GM12872 (cell line): ENCODE measurements around the gene OR5K3.

Experiments
- TF ChIP-seq, protein P1 (sequence below): IDR thresholded peaks from 3 replicates; pipeline ENCODE4 v1.5.1; 2011; ENCODE audit warnings: low read depth, mild to moderate bottlenecking, low read length, moderate library complexity; ENCODE audit not compliant: insufficient read depth

Gene OR5K3

DNA sequence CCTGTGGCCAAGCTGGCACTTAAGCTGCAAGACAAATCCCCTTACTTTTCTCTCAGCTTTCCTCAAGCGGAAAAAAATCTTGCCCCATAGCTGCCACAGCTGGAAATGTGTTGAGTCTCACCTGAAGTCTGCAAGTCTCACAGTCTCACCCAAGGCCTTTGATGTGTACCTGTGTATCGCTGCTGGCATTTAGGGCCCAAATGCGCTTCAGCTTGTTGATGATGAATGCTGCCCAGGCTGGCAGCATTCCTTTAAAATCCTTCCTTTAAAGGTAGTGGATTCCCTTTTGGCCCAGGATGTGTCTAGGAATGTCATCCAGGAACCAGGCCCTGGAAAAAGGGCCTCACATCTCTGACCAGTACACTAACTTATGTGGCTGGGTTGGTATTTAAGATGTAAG lies 29.8 kb upstream of the OR5K3 start:
- TF ChIP-seq, protein P1, sequence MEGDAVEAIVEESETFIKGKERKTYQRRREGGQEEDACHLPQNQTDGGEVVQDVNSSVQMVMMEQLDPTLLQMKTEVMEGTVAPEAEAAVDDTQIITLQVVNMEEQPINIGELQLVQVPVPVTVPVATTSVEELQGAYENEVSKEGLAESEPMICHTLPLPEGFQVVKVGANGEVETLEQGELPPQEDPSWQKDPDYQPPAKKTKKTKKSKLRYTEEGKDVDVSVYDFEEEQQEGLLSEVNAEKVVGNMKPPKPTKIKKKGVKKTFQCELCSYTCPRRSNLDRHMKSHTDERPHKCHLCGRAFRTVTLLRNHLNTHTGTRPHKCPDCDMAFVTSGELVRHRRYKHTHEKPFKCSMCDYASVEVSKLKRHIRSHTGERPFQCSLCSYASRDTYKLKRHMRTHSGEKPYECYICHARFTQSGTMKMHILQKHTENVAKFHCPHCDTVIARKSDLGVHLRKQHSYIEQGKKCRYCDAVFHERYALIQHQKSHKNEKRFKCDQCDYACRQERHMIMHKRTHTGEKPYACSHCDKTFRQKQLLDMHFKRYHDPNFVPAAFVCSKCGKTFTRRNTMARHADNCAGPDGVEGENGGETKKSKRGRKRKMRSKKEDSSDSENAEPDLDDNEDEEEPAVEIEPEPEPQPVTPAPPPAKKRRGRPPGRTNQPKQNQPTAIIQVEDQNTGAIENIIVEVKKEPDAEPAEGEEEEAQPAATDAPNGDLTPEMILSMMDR, result no peak

DNA sequence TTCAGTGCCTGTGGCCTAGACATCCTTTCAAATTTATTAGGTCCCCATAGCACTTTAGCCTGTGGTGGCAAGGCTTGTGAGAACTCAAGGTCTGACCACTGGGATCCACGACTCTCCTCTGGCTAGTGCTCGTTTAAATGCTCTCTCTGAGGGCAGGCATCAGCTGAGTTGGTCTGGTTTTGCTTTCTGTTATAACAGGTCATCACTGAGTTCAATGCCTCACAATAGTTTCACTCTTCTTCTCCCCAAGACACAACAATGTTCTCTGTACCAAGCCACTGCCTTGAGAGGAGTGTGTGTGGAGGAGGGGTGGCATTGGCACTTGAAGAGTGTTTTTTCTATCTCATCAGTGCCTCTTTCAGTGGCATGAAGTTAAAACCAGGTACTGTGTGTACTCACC lies 29.2 kb upstream of the OR5K3 start:
- TF ChIP-seq, protein P1, result no peak

- TF ChIP-seq, protein P1, result no peak
These were observed 22.8 kb upstream of the OR5K3 start for GRCh38 chr3:98367464-98368246.

- TF ChIP-seq, protein P1, result no peak
These were observed 19.3 kb upstream of the OR5K3 start for GRCh38 chr3:98371186-98371585.

GRCh38 chr3:98371853-98372252 lies 18.6 kb upstream of the OR5K3 start:
- TF ChIP-seq, protein P1, result no peak

GRCh38 chr3:98372445-98372844 lies 18.0 kb upstream of the OR5K3 start:
- TF ChIP-seq, protein P1, result no peak

DNA sequence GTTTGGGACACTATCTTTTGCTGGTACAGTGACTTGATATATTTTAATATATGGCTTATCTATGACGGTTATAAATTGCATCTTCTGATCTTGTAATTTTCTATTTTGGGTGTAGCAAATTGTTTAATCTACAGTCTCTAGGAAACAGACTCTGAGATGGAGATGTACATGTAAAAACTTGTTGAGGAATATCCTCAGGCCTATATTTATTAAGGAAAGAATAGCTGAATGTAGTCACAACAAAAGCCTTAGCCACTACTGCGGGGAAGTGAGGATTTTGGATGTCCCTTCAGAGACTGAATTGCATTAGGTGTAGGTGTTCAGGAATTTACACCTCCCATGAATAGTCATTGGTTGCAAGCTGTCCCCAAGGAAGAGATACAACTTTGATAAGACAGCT lies 13.8 kb upstream of the OR5K3 start:
- TF ChIP-seq, protein P1, result no peak
